ENCODE measurements around the gene PRKAG2.
"Not testable (repeated sequence)": the region's sequence is repeated elsewhere in the genome, so short reads cannot be mapped to it uniquely, and the experiment has no call there.

GRCh38 chr7:151826316-151826715 lies 50.6 kb downstream of the PRKAG2 start:
- not testable (repeated sequence) for TF ChIP-seq E2F6 (IDR thresholded peaks at IDR 0.05); CTCF (IDR thresholded peaks at IDR 0.05; ENCODE audit: control extremely low read depth in 1 of 3, insufficient read depth in 1 of 3, low read depth in 1 of 3, low read length in 3 of 3); EP300 (IDR thresholded peaks at IDR 0.05; ENCODE audit: borderline replicate concordance in 1 of 2, low read depth in 2 of 2, low read length in 2 of 2); POLR2A (IDR thresholded peaks at IDR 0.05; ENCODE audit: control extremely low read depth in 1 of 2, low read depth in 2 of 2, low read length in 2 of 2); CTBP2 (IDR thresholded peaks at IDR 0.05; ENCODE audit: borderline replicate concordance, insufficient read depth, insufficient read length, low read length); TAF1 (IDR thresholded peaks at IDR 0.05; ENCODE audit: low read depth, low read length); RBBP5 (IDR thresholded peaks at IDR 0.05; ENCODE audit: borderline replicate concordance, low read depth, low read length); PHF8 (conservative IDR thresholded peaks at IDR 0.05; ENCODE audit: low read depth, low read length)

All from H1 (cell line).